ENCODE data around the gene D2HGDH.
"Not testable (repeated sequence)": the region's sequence is repeated elsewhere in the genome, so short reads cannot be mapped to it uniquely, and the experiment has no call there.

D2HGDH gene

DNA sequence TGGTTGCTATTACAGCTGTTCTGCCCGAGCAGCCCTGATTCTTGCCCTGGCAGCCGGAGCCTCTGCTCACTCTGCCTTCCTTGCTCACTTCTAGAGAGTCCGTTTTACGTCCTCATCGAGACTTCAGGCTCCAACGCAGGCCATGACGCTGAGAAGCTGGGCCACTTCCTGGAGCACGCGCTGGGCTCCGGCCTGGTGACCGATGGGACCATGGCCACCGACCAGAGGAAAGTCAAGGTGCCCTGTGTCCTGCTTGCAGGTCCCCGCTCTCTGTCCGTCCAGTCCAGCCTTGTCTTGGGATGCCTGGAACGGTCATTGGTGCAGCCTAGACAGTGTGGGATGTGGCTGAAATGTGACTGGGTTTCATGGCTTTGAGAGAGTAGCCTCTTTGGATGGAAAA, 16.7 kb downstream of the D2HGDH start:
- DNase-seq = no peak

DNA sequence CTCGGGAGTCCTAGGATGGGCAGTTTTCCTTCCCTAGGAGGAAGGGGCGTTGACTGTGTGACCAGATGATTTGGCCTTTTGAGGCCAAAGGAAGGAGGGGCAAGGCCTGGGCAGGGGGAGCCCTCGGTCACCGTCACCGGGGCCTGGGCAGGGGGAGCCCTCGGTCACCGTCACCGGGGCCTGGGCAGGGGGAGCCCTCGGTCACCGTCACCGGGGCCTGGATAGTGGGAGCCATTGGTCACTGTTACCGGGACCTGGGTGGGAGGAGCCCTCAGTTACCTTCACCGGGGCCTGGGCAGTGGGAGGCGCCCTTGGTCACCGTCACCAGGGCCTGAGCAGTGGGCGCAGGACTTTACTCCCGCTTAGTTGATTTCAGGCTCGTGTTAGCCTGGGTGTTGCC, 17.3 kb downstream of the D2HGDH start:
- DNase-seq = no peak

DNA sequence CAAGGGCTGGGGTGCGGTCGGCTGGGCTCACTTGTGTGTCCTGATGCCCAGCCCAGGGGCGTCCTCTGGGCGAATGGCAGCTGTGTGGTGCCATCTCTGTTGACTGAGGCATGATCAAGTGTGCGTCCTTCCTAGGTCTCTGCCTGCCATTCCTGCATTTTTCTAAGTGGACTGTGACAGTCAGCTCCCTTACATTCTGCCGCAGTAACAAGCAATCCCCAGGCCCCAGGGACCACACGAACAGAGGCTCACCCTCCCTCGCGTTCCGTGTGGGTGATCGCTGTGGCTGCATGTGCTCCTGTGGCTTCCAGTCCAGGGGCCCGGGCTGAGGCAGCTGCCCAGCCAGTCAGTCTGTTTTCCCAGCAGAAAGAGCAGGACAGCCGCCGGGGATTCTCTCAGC, 17.8 kb downstream of the D2HGDH start:
- no peak for DNase-seq

DNA sequence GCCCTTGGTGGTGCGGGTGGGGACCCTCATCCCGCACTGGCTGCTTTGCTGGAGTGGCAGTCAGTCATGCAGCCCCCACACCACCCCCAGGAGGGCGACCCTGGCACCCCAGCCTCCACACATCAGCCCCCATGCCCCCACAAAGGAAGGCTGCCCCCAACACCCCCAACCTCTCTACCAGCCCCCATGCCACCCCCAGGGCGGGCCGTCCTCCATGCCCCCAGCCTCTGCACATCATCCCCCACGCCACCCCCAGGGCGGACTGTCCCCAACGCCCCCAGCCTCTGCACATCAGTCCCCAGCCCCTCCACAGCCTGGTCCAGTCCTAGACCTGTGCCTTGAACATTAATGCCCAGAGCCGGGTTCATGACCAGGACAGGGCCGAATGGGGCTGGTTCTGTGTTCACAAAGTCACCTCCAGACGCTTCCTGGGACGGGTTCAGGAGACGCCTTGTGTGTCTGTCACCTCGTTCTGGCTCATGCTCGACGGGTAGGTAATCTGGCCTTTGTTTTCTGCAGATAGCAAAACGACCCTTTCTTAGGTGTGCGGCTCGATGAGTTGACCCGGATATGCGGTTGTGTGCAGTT, 18.4 kb downstream of the D2HGDH start:
- no peak for DNase-seq

DNA sequence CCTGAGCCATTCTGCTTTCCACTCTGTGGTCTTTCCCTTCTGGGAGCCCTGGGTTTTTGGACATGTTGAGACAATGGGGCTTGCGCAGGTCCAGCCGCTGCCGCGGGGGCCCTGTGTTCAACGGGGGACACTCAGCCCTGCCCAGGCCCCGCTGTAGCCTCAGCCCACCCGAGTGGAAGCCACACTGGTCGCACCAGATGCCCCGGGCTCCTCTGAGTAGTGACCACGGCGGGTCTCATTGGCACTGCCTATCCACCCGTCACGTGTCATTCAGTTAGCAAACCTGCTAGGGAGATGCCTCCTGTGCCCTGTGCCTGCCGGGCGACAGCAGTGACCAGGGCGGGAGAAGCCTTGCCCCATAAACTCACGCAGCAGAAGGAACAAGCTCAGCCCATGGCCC, 19.1 kb downstream of the D2HGDH start:
- no peak for DNase-seq

DNA sequence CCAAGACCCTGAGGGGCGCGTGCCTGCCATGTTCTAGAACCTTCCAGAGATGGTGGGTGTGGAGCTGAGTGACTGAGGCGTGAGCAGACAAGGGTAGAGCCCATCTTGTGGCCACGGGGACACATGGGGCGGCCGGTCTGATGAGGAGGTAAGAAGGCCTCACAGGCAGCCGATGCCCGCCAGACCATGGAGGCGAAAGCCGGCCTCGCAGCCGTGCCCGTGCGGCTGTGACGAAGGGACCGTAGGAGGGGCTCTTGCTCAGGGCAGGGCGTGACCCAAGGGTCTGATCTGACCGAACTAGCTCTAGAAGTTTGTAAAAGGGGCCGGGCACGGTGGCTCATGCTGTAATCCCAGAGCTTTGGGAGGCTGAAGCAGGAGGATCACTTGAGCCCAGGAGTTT, 19.6 kb downstream of the D2HGDH start:
- DNase-seq = no peak

DNA sequence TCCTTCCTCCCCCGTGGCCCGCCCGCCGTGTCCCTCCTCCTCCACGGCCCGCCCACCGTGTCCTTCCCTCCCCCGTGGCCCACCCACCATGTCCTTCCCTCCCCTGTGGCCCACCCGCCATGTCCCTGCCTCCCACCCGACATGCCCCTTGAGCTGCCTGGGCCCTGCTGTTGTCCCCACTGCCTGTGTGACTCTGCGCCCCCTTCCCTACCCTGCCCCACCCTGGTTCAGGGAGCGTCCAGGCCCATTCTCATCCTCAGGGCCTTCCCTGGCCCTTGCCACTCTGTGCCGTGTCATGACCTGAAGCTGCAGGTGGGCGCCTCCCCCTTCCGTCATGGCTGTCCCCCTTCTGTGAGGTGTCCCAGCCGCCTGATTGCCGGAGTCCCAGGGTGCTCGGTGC, 20.7 kb downstream of the D2HGDH start:
- DNase-seq = no peak

DNA sequence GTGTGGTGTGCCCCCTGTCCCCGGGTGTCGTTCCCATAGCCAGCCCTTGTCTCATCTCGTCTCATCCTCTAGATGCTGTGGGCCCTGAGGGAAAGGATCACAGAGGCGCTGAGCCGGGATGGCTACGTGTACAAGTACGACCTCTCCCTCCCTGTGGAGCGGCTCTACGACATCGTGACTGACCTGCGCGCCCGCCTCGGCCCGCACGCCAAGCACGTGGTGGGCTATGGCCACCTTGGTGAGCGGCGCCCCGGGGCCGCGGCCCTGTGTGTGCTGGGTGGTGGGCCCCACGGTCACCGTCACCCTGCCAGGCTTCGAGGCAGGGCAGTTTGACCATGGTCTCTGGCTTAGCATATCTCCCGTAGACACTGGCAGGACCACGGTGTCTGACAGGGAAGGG, 21.3 kb downstream of the D2HGDH start:
- DNase-seq = no peak

DNA sequence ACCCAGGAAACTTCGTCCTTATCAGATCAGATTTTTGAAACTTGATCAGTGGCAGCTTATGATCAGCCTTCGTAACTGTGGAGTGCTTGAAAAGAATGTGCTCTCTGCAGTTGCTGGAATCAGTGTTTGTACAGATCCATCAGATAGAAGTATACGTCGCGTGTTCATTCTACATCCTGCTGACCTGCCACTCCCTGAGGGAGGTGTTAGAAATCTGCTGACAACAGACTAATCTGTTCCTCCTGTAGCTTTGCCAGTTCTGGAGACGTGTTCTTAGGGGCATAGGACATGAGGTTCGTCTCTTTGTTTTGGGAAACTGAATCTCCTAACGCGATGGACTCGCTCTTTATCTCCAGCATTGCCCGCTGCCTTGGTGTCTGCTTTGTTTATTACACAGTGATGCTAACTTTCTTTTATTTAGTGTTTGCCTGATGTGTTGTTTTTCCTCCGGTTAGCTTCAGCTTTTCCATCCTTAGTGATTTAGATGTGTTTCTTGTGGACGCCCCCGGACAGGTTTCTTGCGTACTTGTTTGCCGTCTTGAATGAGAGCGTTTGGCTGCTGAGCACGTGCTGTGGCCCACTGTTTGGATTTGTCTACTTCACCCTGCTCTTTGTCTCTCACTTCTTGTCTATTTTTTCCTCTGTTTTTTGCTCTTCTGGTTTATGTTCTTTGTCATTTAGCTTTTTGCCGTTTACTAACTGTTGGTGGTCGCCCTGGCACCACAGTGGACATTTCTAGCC, 24.8 kb downstream of the D2HGDH start:
- DNase-seq = no peak

DNA sequence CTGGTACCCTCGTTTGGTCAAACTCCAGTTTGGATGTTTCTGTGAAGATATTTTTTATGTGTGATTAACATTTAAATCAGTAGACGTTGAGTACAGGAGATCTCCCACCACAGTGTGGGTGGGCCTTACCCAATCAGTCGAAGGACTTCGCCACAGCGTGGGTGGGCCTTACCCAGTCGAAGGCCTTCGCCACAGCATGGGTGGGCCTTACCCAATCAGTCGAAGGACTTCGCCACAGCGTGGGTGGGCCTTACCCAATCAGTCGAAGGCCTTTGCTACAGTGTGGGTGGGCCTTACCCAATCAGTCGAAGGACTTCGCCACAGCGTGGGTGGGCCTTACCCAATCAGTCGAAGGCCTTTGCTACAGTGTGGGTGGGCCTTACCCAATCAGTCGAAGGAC, 25.5 kb downstream of the D2HGDH start:
- DNase-seq = not testable (repeated sequence)

DNA sequence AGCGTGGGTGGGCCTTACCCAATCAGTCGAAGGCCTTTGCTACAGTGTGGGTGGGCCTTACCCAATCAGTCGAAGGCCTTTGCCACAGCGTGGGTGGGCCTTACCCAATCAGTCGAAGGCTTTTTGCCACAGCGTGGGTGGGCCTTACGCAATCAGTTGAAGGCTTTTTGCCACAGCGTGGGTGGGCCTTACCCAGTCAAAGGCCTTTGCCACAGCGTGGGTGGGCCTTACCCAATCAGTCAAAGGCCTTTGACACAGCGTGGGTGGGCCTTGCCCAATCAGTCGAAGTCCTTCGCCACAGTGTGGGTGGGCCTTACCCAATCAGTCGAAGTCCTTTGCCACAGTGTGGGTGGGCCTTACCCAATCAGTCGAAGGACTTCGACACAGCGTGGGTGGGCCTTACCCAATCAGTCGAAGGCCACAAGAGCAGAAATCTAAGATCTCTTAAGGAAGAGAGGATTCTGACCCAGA, 25.9 kb downstream of the D2HGDH start:
- DNase-seq = no peak

DNA sequence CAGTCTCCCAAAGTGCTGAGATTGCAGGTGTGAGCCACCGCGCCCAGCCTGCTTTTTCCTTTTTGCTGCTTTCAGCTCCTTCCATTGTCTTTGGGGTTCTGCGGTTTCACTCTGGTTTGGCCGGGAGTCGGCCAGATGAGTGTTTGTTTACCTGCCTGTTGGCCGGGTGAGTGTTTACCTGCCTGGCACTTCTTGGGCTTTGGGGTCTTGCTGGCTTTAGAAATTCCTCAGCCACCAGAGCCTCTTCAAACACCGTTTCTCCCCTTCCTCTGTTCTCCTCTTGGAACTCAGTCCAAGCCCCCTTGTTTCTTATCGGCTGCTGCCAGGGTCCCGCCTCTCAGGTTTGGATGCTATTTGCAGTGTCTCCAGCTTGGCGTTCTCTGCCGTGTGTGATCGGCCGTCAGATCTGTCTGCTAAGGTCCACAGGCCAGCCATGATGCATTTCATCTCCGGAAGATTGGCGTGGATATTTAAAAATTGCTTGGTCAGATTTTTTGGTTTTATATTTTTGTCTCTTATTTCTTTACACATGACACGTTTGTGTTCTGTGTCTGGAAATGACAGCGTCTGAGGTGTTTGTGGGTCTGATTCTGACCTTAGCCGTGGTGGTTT, 28.0 kb downstream of the D2HGDH start:
- no peak for DNase-seq

DNA sequence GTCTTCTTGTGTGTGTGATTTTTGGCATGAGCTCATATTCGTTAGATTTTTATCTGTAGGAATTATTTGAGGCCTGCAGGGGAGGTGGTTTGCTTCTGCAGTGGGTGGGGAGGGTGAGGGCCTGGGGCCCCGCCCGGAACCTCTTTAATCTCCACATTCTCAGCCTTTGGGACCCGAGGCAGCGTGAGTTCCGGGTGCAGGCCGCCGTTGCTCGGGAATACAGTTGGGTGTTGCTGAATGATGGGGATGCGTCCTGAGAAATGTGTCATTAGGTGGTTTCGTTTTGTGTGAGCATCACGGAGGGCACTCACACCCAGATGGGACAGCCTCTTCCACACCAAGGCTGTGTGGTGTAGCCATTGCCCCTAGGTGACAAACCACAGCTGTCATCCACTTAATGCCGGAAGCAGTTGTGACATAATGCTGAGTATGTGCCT, 28.5 kb downstream of the D2HGDH start:
- DNase-seq = no peak

DNA sequence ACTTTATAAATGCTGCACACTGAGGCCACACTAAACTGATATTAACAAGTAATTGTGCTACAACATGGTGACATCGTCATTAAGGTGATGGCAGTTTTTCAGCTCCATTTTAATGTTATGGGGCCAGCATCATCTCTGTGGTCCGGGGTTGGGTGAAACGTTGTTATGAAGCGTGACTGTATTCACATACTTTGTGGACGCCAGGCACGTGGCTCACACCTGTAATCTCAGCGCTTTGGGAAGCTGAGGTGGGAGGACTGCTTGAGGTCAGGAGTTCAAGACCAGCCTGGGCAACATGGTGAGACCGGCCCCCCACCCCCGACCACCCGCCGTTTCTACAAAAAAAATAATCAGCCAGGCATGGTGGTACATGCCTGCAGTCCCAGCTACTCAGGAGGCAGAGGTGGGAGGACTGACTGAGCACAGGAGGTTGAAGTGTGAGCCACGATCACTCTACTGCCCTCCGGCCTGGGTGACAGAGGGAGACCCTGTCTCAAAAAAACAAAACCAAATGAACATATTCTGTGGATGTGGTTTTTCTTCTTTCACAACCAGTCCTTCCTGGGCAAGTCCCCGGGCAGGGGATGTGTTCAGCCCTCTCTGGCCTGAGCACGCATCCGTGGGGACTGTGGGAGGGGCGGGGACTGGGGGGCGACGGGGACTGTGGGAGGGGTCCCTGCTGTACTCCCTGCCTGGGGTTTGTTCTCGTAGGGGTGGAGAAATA, 29.3 kb downstream of the D2HGDH start:
- no peak for DNase-seq

DNA sequence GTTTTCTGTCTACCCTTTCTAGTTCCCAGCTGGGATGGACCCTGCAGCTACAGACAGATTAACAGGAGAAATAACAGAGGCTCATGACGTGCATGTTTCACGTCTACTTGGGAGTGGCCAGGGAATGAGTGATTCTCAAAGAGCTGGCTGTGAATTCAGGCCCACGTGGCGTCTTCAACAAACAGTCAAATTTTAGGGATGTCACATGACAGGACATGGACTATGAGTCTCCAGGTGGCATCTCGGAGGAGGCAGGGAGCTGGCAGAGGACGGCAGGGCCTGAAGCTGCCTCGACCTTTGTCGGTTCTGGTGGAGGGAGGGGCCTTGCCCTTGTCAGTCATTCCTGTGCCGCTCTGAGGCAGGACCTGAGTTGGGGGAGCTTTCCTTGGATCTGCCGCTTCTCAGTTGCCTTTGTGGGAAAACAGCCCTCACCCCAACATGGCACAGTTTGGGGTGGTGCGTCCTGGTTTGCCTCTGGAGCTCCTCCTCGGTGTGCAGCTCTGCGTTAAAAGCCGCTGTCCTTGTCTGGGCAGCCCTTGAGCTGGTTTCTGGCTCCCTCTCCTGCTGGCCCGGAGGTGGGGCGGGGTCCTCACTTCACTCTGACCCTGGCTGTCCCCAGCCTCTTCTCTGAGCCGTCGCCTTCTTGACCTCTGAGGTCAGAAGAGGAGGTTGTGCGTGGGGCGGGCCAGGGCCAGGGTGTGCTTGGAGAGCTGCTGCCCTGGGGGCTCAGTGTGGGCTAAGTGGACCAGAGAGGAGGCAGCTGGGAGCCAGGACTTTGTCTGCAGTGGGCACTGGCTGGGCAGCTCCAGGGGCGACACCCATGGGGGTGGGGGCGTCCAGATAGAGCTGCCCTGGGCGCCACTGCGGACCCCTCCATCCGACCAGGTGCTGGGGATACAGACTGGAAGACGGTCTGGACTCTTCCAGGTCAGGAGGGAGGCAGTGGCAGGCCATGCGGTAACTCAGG, 30.1 kb downstream of the D2HGDH start:
- no peak for DNase-seq

DNA sequence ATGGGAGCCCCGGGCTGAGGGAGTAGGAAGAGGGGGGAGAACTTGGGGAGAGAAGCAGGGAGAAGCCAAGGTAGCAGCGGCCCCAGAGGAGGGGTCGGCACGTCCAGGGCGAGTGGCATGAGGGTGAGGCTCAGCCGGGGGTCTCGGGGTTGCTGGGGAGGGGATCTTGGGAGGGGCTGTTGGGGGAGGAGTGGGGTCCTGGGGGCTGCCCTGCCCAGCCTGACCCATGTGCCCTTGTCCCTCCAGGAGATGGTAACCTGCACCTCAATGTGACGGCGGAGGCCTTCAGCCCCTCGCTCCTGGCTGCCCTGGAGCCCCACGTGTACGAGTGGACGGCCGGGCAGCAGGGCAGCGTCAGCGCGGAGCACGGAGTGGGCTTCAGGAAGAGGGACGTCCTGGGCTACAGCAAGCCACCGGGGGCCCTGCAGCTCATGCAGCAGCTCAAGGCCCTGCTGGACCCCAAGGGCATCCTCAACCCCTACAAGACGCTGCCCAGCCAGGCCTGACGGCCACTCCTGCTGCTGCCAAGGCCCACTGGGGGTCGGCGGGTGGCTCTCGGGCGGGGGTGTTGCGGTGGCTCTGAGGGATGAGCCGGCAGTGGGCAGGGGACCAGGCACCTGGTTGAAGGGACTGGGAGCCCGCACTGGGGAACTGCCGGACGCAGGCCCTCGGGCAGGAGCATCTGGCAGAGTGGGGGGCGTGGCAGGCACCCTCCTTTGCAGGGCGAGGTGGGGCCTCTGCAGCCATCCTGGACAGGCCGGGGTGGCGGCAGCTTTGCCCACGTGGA, 33.2 kb downstream of the D2HGDH start:
- no peak for DNase-seq

DNA sequence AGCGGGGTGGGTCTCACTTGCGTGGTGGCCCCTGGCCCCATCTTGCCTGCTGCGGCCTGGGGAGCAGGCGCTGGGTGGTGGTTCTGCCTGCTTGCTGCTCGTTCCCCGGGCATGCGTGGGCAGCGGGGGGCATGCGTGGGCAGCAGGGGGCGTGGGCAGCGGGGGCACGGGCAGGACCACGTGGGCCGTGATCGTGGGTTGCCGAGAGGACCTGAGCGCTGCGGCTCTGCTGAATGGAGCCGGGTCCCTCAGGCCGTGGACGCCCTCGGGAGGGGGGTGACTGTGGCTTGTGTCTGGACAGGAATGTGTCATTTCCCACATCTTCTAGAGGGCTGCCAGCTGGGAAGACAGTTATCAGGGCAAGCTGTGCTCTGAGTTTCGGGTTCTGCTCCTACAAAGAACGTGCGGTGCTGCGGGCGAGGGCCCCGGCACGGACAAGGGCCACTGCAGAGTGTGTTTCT, 33.9 kb downstream of the D2HGDH start:
- DNase-seq = no peak

DNA sequence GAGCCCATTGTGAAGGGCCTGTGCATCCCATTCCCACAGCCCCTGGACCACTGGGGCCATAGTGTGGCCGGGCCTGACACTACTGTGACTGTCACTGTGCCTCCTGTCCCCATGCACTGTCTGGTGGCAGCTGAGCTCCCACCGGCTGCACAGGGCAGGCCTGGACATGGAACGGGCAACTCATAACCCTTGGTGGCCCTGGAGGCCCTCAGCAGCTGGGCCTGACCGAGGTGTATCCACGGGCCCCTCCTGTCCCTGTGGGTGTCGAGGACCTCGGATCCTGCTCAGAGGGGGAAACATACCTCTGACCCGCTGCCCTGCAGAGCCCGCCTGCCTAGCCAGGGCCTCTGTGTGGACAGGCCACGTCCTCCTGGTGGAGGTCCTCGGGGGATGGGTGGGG, 34.4 kb downstream of the D2HGDH start:
- no peak for DNase-seq

DNA sequence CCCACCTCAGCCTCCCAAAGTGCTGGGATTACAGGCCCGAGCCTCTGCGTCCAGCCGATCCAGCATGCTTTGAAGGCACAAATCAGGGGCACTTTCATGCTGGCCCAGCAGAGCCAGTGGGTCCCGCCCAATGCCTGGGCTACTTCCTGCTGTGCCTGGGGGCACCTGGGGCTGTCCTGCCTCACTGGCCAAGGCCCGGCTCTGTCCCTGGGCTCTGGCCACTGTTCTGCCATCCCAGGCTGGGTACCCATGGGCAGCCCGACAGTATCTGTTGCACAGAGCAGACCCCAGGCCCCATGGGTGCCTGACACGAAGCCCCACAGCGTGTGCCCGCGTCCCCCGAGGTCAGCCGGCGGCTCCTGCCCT, 35.4 kb downstream of the D2HGDH start:
- DNase-seq = no peak

DNA sequence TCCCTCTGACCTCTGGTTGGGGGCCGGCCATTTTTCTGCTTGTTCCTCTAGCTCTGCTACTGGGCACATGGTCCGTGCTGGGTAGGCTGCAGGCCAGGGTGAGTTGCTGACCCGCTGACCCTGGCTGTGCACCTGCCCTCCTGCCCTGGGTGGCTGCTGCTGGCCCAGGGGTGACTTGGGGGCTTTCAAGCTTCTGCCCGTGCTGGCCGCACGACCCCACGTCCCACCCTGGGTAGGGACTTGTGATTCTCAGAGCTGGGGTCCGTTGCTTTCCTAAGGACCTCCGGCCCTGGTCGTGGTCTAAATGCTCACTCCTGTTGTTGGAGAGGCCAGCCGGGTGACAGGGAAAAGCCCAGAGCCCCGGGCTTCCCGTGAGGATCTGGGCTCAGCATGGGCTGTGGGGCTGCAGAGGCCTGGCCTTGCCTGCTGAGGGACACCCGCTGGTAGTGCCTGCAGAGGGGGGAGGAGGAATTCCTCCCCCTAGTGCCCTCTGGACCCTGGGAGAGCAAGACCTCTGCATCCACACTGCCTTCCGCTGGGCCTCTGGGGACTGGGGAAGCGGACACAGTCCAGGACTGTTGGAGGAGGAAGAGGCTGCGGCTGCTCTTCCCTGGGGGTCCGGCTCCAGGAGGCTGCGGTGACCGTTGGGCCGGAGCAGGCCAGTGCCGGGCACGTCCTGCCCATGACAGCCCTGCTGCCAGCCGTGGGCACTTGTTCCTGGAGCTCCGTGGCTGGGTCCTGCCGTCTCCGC, 35.9 kb downstream of the D2HGDH start:
- no peak for DNase-seq

DNA sequence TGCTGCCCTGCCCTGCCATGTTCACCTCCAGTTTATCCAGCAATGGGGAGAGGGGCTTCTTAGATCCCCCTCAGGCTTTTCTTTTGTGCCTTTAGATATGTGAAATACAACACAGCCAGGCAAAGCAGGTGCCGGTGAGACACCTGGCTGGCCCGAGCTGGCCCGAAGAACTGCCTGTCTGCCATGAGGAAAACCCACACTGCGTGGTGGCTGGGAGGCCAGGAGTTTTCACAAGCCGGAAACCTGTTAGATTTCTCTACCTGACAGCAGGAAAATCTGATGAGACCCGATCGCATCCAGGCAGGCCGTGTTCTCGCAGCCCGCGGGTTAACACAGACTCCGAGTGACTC, 36.5 kb downstream of the D2HGDH start:
- no peak for DNase-seq

Data from NCI-H446 (cell line).